GM12878 (cell line): ENCODE measurements around the gene CCDC43. TPM values are rescaled to one million over a fixed set of nuclear protein-coding genes. Genes with fewer than 3 reads are reported as not detected.

Source experiments
- BCLAF1 ChIP-seq: fragments of 450-650 bp; IDR thresholded peaks from 2 replicates; pipeline ENCODE4 v1.6.1; 2017; ENCODE audit warnings: antibody characterized with exemption, mild to moderate bottlenecking, moderate library complexity
- BHLHE40 ChIP-seq, 2 experiments: fragments of 450-650 bp in 1 of 2; IDR thresholded peaks; 2 replicates each; pipeline ENCODE4 v1.6.1; 2011 to 2017; ENCODE audit warnings: low read depth in 2 of 2, borderline replicate concordance in 1 of 2, improper control_type of control experiment in 1 of 2, low read length in 1 of 2, mild to moderate bottlenecking in 1 of 2
- CBX3 ChIP-seq: fragments of 200-600 bp; sonication (generic); IDR thresholded peaks from 2 replicates; pipeline ENCODE4 v1.6.1; 2016; ENCODE audit warnings: low read depth, borderline replicate concordance
- E2F8 ChIP-seq: fragments of 450-650 bp; IDR thresholded peaks from 2 replicates; pipeline ENCODE4 v1.6.1; 2018; ENCODE audit warnings: mild to moderate bottlenecking, low read depth, moderate library complexity; ENCODE audit not compliant: partially characterized antibody
- EED ChIP-seq: sonication (generic); IDR thresholded peaks from 2 replicates; pipeline ENCODE4 v1.6.1; 2016; ENCODE audit warnings: antibody characterized with exemption, low read depth
- MEF2A ChIP-seq: IDR thresholded peaks from 2 replicates; pipeline ENCODE4 v1.6.1; 2011; ENCODE audit warnings: low read depth, mild to moderate bottlenecking, low read length, moderate library complexity; ENCODE audit not compliant: insufficient read depth
- MXI1 ChIP-seq: fragments of 150-350 bp; IDR thresholded peaks from 2 replicates; pipeline ENCODE4 v1.6.1; 2011; ENCODE audit warnings: low read depth, mild to moderate bottlenecking, inconsistent platforms, low read length, improper control_type of control experiment
- MYC ChIP-seq: IDR thresholded peaks from 2 replicates; pipeline ENCODE4 v1.6.1; 2011; ENCODE audit warnings: mild to moderate bottlenecking, low read length, moderate library complexity, inconsistent platforms; ENCODE audit not compliant: insufficient read depth, insufficient replicate concordance, insufficient read length, severe bottlenecking
- NKRF ChIP-seq: fragments of 450-650 bp; conservative IDR thresholded peaks from 2 replicates; pipeline ENCODE4 v1.6.1; 2017; ENCODE audit warnings: mild to moderate bottlenecking, moderate library complexity
- NR2C1 ChIP-seq: fragments of 450-650 bp; IDR thresholded peaks from 2 replicates; pipeline ENCODE4 v1.6.1; 2017; ENCODE audit warnings: antibody characterized with exemption, mild to moderate bottlenecking, moderate library complexity
- PKNOX1 ChIP-seq: fragments of 450-650 bp; IDR thresholded peaks from 2 replicates; pipeline ENCODE4 v1.6.1; 2016; ENCODE audit warnings: mild to moderate bottlenecking
- PML ChIP-seq: IDR thresholded peaks from 2 replicates; pipeline ENCODE4 v1.6.1; 2012; ENCODE audit warnings: low read length, inconsistent platforms
- POLR2A ChIP-seq: IDR thresholded peaks from 2 replicates; pipeline ENCODE4 v1.6.1; 2011; ENCODE audit warnings: low read depth, mild to moderate bottlenecking, low read length
- POU2F2 ChIP-seq: IDR thresholded peaks from 3 replicates; pipeline ENCODE4 v1.6.1; 2011; ENCODE audit warnings: low read depth, mild to moderate bottlenecking, low read length, borderline replicate concordance
- RUNX3 ChIP-seq: IDR thresholded peaks from 2 replicates; pipeline ENCODE4 v1.6.1; 2012; ENCODE audit warnings: low read length, inconsistent platforms
- SIN3A ChIP-seq: IDR thresholded peaks from 2 replicates; pipeline ENCODE4 v1.6.1; 2012; ENCODE audit warnings: low read depth, low read length, improper control_type of control experiment
- STAT3 ChIP-seq: IDR thresholded peaks from 2 replicates; pipeline ENCODE4 v1.6.1; 2011; ENCODE audit warnings: low read depth, low read length, improper control_type of control experiment
- TAF1 ChIP-seq: IDR thresholded peaks from 2 replicates; pipeline ENCODE4 v1.6.1; 2011; ENCODE audit warnings: mild to moderate bottlenecking, low read depth, low read length, borderline replicate concordance
- TCF3 ChIP-seq: IDR thresholded peaks from 2 replicates; pipeline ENCODE4 v1.6.1; 2012; ENCODE audit warnings: low read depth, mild to moderate bottlenecking, low read length, borderline replicate concordance; ENCODE audit not compliant: insufficient read depth
- YY1 ChIP-seq: IDR thresholded peaks from 2 replicates; pipeline ENCODE4 v1.6.1; 2011; ENCODE audit warnings: low read depth, mild to moderate bottlenecking, low read length
- ZNF207 ChIP-seq: fragments of 450-650 bp; IDR thresholded peaks from 2 replicates; pipeline ENCODE4 v1.6.1; 2014; ENCODE audit warnings: antibody characterized with exemption, mild to moderate bottlenecking, borderline replicate concordance
- polyA plus RNA-seq, 11 experiments: library from polyadenylated mRNA; depleted of rRNA in 4 of 11; unstranded in 6 of 11; stranded (reverse) in 5 of 11; fragments of >200 nt; fragmentation: Nextera tagmentation in 4 of 11; fragmentation: Illumina TruSeq in 1 of 11; extraction: Ambion mirVana in 4 of 11; extraction: Trizol in 1 of 11; gene quantifications; 1 replicate in 1 of 11; 2 replicates in 10 of 11; pipeline versions ENCODE4 v1.2.1 to v1.2.3, GENCODE V29; 2011 to 2016; ENCODE audit warnings: inconsistent platforms in 2 of 11, missing spikeins in 2 of 11, low read depth in 1 of 11
- total RNA-seq, 4 experiments: library from RNA; depleted of rRNA in 3 of 4; stranded (reverse); fragments of >200 nt in 3 of 4; fragmentation: Illumina TruSeq in 1 of 4; extraction: Trizol in 1 of 4; gene quantifications; 2 replicates each; pipeline versions ENCODE4 v1.2.1 to v1.2.3, GENCODE V29; 2013 to 2021

CCDC43 gene
- total and polyA plus RNA-seq, 10 of the 15 experiments (the other 5 are each of a cell fraction or from before 2014, with no cell fraction given) = 10.8 to 42.3 (median 24.1) TPM

GRCh38 chr17:44689477-44690217 lies at the start of gene CCDC43 (continued):
- TF ChIP-seq MYC (no peak), CBX3 (no peak), NR2C1 (peak; percentile 90), MXI1 (peak; percentile 67), POU2F2 (0 out of 3 replicates have a peak, but pooled peaks have one; percentile 16), E2F8 (no peak), RUNX3 (peak; percentile 65), YY1 (peak; percentile 100), STAT3 (no peak), TCF3 (0 out of 2 replicates have a peak, but pooled peaks have one; percentile 45), PML (peak; percentile 65; the same call in 1 of the 2 replicates), SIN3A (peak; percentile 63), MEF2A (0 out of 2 replicates have a peak, but pooled peaks have one; percentile 12), PKNOX1 (no peak), BCLAF1 (no peak), ZNF207 (no peak), NKRF (no peak), EED (no peak), POLR2A (peak; percentile 97), BHLHE40 (IDR thresholded peaks at IDR 0.05; ENCODE audit: borderline replicate concordance in 1 of 2, low read depth in 2 of 2, low read length in 1 of 2) (peak; percentile 93 to 94), TAF1 (peak; percentile 90)
